HepG2 (cell line): ENCODE results near the gene OR6S1. TPM values are rescaled to one million over a fixed set of nuclear protein-coding genes. Genes with fewer than 3 reads are reported as not detected.
A peak's percentile ranks its signal among the peaks of the same experiment; 100 is the strongest.

Experiments used
- ATRX ChIP-seq: sonication (generic); formaldehyde crosslinking; IDR thresholded peaks from 2 replicates; pipeline ENCODE4 v1.4.0; 2020; ENCODE audit warnings: missing genetic modification reagents, borderline replicate concordance
- GZF1 ChIP-seq: sonication (generic); formaldehyde crosslinking; IDR thresholded peaks from 2 replicates; pipeline ENCODE4 v1.5.1; 2020; ENCODE audit warnings: mild to moderate bottlenecking, missing genetic modification reagents
- IKZF1 ChIP-seq: fragments of 450-650 bp; IDR thresholded peaks from 2 replicates; pipeline ENCODE4 v1.7.1; 2016
- IRF2 ChIP-seq: IDR thresholded peaks from 2 replicates; pipeline ENCODE4 v1.6.1; 2018; ENCODE audit warnings: missing genetic modification reagents, missing compliant biosample characterization
- KDM3A ChIP-seq: IDR thresholded peaks from 2 replicates; pipeline ENCODE4 v1.6.1; 2018; ENCODE audit warnings: low read depth, missing compliant biosample characterization
- KLF16 ChIP-seq, 2 experiments: sonication (generic) in 1 of 2; formaldehyde crosslinking in 1 of 2; IDR thresholded peaks; 2 replicates each; pipeline versions ENCODE4 v1.6.1 to v1.8.0; 2016 to 2023; ENCODE audit warnings: missing genetic modification reagents in 2 of 2, missing compliant biosample characterization in 1 of 2
- SOX13 ChIP-seq, 3 experiments: fragments of 450-650 bp in 1 of 3; sonication (generic) in 1 of 3; formaldehyde crosslinking in 1 of 3; IDR thresholded peaks in 2 of 3; conservative IDR thresholded peaks in 1 of 3; 2 replicates each; pipeline versions ENCODE4 v1.5.0 to v1.6.1; 2016 to 2020; ENCODE audit warnings: antibody characterized with exemption in 1 of 3, mild to moderate bottlenecking in 1 of 3, missing compliant biosample characterization in 1 of 3, missing genetic modification reagents in 1 of 3, moderate library complexity in 1 of 3
- TARDBP ChIP-seq: sonication (generic); formaldehyde crosslinking; IDR thresholded peaks from 2 replicates; pipeline ENCODE4 v1.8.0; 2022; ENCODE audit warnings: mild to moderate bottlenecking, missing genetic modification reagents
- ZNF619 ChIP-seq: sonication (generic); formaldehyde crosslinking; IDR thresholded peaks from 2 replicates; pipeline ENCODE4 v1.4.0; 2020; ENCODE audit warnings: mild to moderate bottlenecking, missing genetic modification reagents
- polyA plus RNA-seq, 8 experiments: library from polyadenylated mRNA; depleted of rRNA in 3 of 8; stranded (reverse) in 7 of 8; unstranded in 1 of 8; fragments of >200 nt; fragmentation: Illumina TruSeq in 4 of 8; extraction: Trizol in 4 of 8; gene quantifications; 2 replicates each; pipeline versions ENCODE4 v1.2.1 to v1.2.3, GENCODE V29; 2011 to 2016; ENCODE audit warnings: low read depth in 4 of 8, missing spikeins in 1 of 8, mixed read lengths in 1 of 8; ENCODE audit not compliant: insufficient read depth in 1 of 8
- total RNA-seq, 5 experiments: library from RNA; depleted of rRNA; stranded (reverse); fragments of >200 nt; fragmentation: Illumina TruSeq; extraction: Trizol; gene quantifications; 2 replicates each; pipeline ENCODE4 v1.2.3, GENCODE V29; 2016; ENCODE audit warnings: low read depth in 1 of 5
- TF ChIP-seq, protein P1 (sequence below): sonication (generic); formaldehyde crosslinking; IDR thresholded peaks from 2 replicates; pipeline ENCODE4 v1.8.0; 2022; ENCODE audit warnings: missing genetic modification reagents, mild to moderate bottlenecking, borderline replicate concordance
- TF ChIP-seq, protein P2 (sequence below): conservative IDR thresholded peaks from 2 replicates; pipeline ENCODE4 v1.6.1; 2018; ENCODE audit warnings: missing genetic modification reagents
- TF ChIP-seq, protein P3 (sequence below): sonication (generic); formaldehyde crosslinking; IDR thresholded peaks from 2 replicates; pipeline ENCODE4 v1.5.1; 2020; ENCODE audit warnings: mild to moderate bottlenecking, missing genetic modification reagents
- TF ChIP-seq, protein P4 (sequence below): sonication (generic); formaldehyde crosslinking; IDR thresholded peaks from 2 replicates; pipeline ENCODE4 v1.4.0; 2020; ENCODE audit warnings: missing genetic modification reagents

The OR6S1 gene
- total and polyA plus RNA-seq, 2 of the 13 experiments (the other 11 are each of a cell fraction or from before 2014, with no cell fraction given): 0.09 TPM; not detected in 1

DNA sequence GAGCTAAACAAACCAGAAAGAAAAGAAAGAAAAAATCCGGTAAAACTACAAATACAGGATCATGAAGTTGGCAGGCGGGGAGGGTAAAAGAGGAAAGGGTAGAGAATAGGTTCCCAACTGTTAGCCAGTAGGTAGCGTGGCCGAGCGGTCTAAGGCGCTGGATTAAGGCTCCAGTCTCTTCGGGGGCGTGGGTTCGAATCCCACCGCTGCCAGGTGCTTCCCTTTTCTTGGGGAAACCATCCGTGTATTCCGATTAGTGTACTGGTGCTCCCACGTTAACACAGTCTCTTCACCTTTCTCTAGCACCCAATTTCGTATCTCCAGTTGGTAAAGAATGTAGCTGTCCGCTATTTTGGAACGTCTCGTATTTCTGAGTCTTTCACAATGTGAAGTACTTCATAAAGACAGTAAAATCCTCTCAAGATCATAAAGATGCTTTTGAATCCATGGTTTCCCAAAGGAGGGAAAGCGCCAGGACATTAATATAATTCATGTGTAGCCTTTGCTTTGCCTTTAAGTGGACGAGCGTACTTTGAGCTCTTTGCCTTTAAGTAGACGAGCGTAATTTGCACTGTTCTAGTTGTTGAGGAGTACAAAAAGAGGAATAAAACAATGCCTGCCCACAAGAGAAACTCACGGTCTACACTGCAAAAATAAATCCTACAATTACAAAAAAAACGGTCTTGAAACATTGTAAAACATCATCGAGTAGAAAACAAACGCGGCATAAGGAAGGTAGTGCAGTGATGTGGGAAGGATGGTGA lies 31.3 kb downstream of the OR6S1 start (continued):
- TF ChIP-seq GZF1 (peak; percentile 24; the same call in 1 of the 2 replicates), KLF16 (CRISPR knock-in tag; IDR thresholded peaks at IDR 0.05) (peak in 1 of 2 experiments; percentile 96; a peak in 2 of 4 replicates), ZNF619 (CRISPR knock-in tag) (no peak), SOX13 (IDR thresholded peaks at IDR 0.05) (peak; percentile 61; the same call in 1 of the 2 replicates), SOX13 (CRISPR knock-in tag; conservative IDR thresholded peaks at IDR 0.05 in 1 of 2, IDR thresholded peaks at IDR 0.05 in 1 of 2) (peak in 1 of 2 experiments; percentile 54; a peak in 1 of 4 replicates), KDM3A (CRISPR knock-in tag) (no peak), IRF2 (CRISPR knock-in tag) (peak; percentile 60; the same call in 1 of the 2 replicates), TARDBP (CRISPR knock-in tag) (peak; percentile 86), IKZF1 (no peak), ATRX (CRISPR knock-in tag) (no peak)
- TF ChIP-seq, protein P1, sequence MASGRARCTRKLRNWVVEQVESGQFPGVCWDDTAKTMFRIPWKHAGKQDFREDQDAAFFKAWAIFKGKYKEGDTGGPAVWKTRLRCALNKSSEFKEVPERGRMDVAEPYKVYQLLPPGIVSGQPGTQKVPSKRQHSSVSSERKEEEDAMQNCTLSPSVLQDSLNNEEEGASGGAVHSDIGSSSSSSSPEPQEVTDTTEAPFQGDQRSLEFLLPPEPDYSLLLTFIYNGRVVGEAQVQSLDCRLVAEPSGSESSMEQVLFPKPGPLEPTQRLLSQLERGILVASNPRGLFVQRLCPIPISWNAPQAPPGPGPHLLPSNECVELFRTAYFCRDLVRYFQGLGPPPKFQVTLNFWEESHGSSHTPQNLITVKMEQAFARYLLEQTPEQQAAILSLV (CRISPR knock-in tag): no peak
- TF ChIP-seq, protein P2, sequence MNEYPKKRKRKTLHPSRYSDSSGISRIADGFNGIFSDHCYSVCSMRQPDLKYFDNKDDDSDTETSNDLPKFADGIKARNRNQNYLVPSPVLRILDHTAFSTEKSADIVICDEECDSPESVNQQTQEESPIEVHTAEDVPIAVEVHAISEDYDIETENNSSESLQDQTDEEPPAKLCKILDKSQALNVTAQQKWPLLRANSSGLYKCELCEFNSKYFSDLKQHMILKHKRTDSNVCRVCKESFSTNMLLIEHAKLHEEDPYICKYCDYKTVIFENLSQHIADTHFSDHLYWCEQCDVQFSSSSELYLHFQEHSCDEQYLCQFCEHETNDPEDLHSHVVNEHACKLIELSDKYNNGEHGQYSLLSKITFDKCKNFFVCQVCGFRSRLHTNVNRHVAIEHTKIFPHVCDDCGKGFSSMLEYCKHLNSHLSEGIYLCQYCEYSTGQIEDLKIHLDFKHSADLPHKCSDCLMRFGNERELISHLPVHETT (CRISPR knock-in tag): no peak
- TF ChIP-seq, protein P3, sequence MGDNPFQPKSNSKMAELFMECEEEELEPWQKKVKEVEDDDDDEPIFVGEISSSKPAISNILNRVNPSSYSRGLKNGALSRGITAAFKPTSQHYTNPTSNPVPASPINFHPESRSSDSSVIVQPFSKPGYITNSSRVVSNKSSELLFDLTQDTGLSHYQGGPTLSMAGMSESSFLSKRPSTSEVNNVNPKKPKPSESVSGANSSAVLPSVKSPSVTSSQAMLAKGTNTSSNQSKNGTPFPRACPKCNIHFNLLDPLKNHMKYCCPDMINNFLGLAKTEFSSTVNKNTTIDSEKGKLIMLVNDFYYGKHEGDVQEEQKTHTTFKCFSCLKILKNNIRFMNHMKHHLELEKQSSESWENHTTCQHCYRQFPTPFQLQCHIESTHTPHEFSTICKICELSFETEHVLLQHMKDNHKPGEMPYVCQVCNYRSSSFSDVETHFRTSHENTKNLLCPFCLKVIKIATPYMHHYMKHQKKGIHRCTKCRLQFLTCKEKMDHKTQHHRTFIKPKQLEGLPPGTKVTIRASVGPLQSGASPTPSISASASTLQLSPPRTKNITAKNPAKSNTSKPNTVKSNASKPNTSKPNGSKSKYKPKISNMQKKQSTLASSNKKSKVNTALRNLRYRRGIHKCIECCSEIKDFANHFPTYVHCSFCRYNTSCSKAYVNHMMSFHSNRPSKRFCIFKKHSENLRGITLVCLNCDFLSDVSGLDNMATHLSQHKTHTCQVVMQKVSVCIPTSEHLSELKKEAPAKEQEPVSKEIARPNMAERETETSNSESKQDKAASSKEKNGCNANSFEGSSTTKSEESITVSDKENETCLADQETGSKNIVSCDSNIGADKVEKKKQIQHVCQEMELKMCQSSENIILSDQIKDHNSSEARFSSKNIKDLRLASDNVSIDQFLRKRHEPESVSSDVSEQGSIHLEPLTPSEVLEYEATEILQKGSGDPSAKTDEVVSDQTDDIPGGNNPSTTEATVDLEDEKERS (CRISPR knock-in tag): peak; percentile 55; the same call in 1 of the 2 replicates
- TF ChIP-seq, protein P4, sequence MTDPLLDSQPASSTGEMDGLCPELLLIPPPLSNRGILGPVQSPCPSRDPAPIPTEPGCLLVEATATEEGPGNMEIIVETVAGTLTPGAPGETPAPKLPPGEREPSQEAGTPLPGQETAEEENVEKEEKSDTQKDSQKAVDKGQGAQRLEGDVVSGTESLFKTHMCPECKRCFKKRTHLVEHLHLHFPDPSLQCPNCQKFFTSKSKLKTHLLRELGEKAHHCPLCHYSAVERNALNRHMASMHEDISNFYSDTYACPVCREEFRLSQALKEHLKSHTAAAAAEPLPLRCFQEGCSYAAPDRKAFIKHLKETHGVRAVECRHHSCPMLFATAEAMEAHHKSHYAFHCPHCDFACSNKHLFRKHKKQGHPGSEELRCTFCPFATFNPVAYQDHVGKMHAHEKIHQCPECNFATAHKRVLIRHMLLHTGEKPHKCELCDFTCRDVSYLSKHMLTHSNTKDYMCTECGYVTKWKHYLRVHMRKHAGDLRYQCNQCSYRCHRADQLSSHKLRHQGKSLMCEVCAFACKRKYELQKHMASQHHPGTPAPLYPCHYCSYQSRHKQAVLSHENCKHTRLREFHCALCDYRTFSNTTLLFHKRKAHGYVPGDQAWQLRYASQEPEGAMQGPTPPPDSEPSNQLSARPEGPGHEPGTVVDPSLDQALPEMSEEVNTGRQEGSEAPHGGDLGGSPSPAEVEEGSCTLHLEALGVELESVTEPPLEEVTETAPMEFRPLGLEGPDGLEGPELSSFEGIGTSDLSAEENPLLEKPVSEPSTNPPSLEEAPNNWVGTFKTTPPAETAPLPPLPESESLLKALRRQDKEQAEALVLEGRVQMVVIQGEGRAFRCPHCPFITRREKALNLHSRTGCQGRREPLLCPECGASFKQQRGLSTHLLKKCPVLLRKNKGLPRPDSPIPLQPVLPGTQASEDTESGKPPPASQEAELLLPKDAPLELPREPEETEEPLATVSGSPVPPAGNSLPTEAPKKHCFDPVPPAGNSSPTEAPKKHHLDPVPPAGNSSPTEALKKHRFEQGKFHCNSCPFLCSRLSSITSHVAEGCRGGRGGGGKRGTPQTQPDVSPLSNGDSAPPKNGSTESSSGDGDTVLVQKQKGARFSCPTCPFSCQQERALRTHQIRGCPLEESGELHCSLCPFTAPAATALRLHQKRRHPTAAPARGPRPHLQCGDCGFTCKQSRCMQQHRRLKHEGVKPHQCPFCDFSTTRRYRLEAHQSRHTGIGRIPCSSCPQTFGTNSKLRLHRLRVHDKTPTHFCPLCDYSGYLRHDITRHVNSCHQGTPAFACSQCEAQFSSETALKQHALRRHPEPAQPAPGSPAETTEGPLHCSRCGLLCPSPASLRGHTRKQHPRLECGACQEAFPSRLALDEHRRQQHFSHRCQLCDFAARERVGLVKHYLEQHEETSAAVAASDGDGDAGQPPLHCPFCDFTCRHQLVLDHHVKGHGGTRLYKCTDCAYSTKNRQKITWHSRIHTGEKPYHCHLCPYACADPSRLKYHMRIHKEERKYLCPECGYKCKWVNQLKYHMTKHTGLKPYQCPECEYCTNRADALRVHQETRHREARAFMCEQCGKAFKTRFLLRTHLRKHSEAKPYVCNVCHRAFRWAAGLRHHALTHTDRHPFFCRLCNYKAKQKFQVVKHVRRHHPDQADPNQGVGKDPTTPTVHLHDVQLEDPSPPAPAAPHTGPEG (CRISPR knock-in tag): 0 out of 2 replicates have a peak, but pooled peaks have one; percentile 18
